GM21526 (cell line): ENCODE measurements around the gene CAMK1G.

Experiments used
- ATAC-seq: cut with Tn5 transposase; IDR thresholded peaks from one replicate; pipeline ENCODE4 v1.9.1; 2021; ENCODE audit warnings: moderate library complexity; ENCODE audit not compliant: unreplicated experiment, low FRiP score

CAMK1G gene

DNA sequence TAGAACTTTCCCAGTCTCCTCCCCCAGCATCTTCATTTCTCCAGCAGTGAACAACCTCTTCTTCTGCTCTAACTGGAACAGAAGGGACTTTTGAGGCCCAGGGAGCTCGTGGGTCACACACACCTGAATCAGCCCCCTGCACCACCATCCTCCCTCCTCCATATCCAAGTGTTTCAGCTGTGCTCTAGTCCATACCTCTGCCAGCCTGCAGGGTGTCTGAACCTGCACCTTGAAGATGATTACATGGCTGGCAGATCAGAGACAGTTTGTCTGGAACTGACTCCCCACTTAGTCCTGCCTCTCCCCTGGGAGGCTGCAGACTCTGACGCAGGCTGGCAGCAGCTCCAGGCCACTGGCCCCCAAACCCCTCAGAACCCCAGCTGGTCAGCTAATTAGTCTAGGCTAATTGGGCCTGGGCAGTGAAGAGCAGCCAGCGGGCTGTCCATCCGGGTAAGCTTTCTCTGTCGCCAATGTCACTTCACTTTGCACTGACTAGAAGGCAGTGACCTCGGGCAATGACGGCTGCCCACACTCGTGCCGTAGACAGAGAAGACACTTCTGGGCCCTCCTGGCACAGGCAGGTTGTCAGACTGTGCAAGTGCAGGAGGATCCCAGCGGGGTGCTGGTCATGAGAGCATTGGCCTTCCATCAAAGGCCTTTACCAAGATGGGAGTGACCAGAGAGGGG is 12.2 kb downstream of the CAMK1G start:
- ATAC-seq, result no peak

DNA sequence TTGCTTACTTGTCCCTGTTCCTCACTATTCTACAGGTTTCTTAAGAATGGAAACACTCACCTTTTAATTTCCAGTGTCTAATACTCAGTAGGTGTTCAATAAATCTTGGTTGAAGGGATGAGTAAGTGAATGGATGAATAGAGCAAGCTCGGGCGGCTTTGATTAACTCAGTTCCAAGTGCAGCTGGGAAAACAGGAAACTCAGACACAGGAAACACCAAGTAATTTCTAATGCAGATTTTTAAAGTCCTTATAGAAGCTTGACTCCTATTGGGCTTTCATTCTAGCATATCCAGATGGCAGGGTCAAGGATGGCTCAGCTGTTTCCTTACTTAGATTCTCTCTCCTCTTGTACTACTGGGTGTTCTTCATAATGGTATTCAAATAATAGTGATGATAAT is 14.0 kb downstream of the CAMK1G start:
- no peak for ATAC-seq

DNA sequence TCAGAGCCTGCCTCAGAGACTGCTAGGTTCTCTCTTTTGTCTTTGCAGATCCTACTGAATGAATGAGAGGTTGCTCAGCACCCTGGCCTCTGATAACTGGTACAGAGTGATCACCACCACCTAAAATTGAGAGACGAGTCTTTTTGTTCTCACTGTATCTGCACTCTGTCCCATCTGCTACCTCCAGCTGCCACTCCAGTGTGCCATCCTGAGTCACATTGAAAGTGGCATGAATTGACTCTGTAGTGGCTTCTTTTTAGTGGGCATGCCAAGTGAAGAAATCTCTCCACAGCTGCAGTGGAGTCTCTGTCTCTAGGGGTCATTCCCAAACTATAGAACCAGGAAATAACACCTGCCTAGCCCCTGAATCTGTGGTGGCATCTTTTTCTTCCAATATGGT is 14.7 kb downstream of the CAMK1G start:
- ATAC-seq, result no peak

DNA sequence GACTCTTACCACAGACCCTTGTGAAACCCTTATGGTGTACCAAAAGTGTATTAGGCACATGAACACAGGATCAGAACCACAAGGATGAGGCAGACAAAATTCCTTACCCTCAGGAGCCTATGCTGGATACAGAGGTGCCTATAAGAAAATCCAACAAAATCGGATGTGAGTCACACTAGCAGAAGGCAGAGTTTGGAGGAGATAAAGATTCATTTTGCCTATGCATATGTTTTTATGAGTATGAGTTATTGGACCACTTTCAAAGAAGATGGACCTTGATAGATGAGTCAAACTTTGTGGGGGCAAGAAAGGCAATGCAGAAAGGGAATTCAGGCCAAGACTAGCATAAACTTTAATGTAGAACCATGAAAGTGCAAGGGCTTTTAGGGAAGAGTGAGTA is 17.0 kb downstream of the CAMK1G start:
- no peak for ATAC-seq

DNA sequence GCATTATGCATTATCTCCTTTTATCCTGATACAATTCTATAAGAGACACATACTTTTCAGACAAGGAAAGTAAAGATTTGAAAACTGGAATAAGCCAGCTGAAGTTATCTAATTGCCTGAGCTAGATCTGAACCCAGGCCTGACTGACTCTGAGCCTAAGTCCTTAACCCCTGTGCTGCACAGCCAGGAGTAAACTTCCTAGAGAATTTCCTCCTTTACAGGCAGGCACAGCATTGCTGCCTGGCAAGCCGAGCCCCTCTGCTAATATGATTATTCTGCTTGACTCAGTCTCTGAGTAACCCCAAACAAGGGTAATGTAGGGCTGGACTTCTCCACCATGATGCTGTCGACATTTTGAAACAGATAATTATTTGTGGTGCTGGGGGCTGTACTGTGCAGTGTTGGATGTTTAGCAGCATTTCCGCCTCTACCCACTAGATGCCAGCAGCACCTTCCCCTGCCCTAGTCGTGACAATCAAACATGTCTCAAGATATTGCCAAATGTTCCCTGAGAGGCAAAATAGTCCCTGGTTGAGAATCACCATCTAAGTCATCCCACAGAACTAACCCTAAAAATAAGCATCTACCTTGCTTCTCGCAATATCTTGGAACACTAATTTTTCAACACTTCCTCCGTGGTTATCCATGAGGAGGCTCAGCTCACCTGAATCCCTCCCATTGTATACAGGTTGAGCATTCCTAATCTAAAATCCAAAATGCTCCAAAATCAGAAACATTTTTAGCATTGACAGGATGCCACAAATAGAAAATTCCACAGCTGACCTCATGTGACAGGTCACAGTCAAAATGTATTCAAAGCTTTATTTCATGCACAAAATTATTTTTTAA is 18.5 kb downstream of the CAMK1G start:
- no peak for ATAC-seq

DNA sequence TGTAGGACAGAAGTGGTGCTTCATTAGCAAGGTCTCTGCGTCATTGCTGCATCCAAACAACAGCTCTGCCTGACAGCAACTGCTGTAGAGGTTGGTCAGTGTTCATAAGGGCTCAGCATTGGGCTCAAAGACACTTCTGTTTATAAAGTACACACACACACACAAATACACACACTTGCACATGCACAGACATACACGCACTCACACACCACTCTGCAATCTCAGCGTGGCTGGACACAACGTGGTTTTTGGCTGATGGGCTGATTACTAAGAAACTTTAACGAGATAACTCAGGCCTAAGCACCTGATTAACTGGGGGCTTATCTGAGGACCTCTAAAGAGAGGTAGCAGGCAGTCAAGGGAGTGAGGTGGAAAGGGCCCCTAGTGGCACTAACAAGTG is 20.4 kb downstream of the CAMK1G start:
- no peak for ATAC-seq

DNA sequence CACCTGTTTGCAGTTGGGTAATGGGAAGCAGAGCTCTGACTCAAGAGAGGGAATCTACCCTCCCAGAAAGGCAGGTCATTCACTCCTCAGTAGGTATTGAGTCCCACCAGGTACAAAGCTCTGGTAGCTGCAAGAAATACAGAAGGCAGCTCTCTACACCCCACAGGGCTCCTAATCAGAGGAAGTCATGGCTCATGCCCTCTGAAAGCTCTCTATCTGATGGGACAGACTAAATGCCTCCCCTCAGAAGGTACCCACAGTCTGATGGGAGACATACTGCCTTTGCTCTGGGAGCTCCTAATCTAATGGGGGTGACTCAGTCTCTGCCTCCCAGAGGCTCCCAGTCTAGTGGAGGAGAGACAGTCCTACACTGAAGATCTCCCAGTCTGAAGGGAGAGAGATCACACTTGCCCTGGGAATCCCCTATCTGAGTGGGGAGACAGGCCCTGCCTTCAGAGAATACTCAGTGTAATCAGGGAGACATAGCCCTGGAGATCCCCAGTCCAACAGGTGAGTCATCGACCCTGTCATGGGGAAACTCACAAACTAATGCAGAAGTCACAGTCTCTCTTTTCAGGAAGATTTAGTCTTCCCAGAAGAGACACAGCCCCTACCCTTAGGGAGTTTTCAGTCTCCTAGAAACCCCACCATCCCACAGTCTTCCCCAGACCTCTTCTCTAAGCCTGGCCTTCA is 23.7 kb downstream of the CAMK1G start:
- ATAC-seq, result no peak

DNA sequence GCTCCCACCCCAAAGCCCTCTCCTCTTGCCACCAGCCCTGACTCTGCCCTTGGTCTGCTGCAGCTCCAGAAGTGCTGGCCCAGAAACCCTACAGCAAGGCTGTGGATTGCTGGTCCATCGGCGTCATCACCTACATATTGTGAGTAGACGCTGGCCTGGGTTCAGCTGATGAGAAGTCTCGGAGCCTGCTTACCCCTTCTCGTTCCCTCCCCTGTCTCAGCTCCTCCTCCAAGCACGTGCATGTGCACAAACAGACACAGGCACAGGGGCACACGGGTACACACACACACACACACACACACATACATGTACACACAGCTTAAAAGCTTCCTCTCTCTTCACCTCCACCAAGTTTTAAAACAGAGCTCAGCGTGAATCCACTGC is 24.3 kb downstream of the CAMK1G start:
- no peak for ATAC-seq

DNA sequence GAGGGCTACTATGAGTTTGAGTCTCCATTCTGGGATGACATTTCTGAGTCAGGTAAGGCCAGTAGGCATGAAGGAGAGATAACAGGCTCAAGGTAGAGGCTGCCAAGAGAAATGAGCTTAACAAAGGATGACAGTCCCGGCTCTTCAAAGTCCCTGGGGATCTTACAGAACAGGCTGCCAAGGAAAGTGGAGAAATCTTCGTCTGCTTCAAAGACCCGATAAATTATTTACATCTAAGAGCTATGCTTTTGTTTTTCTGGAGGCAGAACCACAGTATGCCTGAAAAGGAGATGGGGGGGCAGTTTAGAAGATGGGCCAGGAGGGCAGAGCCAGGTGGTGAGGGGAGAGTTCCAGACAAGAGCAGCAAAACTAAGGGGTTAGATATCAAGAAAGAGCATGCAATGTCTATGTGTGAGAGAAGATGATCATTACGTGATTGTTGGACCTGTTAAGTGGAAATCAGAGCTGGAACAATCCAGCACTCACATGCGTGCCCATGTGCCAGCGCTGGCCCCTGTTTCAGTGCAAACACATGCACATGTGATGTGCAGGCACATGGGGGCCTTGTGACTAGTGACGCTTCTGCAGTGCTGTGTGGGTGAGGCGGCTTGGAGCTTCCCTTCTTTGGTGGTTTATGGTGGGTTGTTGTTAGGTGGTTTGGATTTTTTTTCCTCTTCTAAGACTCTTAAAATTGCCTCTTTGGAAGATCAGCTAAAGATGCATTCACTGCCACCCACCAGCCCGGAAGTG is 25.7 kb downstream of the CAMK1G start:
- ATAC-seq, result no peak

DNA sequence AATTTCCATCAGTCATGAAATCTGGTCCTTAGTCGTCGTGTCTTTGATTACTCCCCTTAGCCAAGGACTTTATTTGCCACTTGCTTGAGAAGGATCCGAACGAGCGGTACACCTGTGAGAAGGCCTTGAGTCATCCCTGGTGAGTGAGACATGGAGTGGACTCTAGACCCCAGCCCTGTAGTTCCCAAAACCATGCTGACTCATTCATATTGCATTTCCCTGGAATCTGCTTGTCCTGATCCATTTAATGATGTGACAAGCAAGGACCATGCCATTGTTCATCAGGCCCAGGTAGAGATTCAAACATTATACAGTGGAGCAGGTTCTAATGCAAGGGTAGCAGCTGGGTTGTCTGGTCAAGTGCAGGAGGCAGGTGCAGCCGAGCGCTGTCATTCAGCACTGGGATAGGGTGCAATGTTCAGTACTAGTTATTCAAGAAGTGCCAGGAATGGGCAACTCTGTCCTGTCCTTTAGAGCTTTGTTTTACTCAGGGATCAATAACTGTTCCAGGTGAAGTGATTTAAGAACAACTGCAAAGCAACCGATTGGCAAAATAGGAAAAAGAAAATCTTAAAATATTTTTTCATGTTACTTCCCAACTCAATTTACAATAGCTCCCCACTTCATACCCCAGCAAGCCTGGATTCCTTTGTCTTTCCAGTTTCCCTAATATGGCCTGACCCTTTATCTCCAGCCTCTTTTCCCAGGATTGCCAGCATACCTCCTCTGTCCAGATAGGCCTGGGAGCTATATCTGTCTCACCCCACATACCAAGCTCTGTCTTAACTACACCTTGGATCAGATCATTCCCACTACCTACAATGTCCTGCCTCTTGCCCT is 26.5 kb downstream of the CAMK1G start:
- ATAC-seq, result no peak

DNA sequence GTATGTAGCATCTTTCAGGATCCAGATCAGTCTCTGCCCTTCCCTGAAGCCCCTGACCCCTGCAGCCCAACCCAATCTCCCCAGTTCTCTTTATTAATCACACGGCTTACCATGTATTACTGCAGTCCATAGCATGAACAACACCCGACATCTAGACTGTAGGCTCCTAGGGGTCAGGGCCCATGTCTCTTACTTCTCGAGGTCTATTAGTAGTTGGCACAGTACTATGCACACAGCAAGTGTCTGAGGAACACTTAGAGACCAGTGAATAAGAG is 27.1 kb downstream of the CAMK1G start:
- ATAC-seq, result no peak

DNA sequence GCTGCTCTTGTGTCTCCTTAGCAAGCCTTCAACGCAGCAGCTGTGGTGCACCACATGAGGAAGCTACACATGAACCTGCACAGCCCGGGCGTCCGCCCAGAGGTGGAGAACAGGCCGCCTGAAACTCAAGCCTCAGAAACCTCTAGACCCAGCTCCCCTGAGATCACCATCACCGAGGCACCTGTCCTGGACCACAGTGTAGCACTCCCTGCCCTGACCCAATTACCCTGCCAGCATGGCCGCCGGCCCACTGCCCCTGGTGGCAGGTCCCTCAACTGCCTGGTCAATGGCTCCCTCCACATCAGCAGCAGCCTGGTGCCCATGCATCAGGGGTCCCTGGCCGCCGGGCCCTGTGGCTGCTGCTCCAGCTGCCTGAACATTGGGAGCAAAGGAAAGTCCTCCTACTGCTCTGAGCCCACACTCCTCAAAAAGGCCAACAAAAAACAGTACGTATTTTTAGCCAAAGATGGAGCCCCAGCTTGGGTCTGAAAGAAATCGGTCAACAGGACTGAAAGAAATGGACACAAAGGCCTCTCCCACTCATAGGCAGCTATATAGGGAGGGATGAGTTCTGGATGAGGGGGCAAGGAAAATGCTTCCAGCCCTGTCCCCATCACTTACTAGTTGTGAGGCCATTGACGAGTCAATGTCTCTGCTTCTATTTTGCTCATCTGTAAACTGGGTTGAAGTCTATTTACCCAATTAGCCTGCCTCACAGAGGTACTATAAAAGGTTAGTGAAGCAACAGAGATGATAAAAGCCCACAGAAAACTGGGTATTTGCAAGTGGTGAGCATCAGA is 28.5 kb downstream of the CAMK1G start:
- no peak for ATAC-seq

DNA sequence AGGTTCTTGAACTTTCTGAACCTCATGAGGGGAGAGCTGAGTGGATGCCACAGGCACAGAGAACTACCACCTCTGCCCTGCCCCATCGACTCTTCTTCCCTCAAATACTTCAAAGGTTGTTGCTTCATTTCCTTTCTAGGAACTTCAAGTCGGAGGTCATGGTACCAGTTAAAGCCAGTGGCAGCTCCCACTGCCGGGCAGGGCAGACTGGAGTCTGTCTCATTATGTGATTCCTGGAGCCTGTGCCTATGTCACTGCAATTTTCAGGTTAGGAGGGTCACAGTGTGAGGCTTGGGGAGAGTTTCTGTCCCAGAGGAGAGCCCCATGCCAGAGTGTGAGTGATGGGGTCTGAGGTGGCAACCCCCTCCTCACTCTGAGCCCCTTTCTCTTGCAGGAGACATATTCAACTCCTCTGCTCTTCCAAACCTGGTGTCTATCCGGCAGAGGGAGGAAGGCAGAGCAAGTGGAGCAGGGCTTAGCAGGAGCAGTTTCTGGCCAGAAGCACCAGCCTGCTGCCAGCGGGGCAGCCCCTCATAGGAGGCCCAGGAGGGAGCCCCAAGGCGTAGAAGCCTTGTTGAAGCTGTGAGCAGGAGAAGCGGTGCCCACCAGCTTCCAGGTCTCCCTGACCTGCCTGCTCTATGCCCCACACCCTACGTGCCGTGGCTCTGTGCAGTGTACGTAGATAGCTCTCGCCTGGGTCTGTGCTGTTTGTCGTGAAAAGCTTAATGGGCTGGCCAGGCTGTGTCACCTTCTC is 29.3 kb downstream of the CAMK1G start:
- no peak for ATAC-seq

DNA sequence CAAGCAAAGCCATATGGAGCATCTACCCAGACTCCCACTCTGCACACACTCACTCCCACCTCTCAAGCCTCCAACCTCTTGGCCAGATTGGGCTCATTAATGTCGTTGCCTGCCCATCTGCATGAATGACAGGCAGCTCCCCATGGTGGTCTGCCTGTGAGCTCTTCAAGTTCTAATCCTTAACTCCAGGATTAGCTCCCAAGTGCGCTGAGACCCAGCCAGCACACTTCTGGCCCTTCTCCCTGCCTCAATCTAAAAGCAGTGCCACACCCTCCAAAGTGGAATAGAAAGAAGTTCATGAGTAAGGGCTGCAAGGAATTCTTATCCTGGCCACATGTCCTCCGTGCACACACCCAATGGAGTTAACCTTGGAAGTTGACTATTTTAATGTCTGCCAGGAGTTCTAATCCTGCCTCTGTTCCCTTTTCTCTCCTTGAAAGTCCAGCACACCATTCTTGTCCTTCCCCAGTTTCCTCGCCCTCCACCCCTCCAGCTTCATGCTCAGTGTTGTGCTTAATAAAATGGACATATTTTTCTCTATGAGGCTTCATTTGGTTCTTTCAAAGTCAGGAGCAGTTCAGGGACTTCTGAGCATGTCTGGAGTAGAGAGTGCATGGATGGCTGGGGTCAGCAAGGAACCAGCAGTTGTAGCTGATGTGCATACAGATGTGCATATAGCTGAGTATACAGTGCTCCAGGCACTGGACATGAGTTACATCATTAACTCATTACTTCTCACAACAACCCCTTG is 30.1 kb downstream of the CAMK1G start:
- no peak for ATAC-seq

DNA sequence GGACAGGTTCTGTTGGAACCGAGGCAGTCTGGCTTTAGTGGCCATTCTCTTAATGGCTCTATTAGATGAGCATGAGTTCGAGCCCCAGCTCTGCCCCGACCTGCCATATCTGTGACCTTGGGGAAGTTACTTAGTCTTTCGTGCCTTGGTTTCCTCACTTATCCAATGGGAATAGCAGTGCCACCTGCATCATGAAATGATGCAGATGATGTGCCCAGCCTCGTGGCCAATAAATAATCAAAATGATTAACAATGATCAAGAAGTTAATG is 30.6 kb downstream of the CAMK1G start:
- ATAC-seq, result no peak

DNA sequence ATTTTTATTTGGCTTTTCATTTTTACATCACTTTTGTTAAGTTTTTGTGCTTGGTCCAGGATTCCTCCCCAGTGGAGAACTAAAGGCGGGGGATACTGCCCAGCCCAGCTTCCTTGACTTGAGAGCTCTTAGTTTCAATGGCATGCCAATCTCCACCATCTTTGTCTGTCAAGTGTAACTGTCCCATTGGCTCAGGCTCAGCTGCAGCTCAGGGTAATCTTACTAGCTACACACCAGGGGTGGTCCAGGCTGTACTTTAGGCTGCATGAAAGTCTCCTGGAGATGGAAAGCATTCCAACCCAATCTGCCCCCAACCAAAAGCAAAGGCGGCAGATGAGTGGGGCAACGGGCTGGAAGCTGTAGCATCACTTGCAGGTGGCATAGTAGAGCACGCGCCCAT is 31.4 kb downstream of the CAMK1G start:
- no peak for ATAC-seq

DNA sequence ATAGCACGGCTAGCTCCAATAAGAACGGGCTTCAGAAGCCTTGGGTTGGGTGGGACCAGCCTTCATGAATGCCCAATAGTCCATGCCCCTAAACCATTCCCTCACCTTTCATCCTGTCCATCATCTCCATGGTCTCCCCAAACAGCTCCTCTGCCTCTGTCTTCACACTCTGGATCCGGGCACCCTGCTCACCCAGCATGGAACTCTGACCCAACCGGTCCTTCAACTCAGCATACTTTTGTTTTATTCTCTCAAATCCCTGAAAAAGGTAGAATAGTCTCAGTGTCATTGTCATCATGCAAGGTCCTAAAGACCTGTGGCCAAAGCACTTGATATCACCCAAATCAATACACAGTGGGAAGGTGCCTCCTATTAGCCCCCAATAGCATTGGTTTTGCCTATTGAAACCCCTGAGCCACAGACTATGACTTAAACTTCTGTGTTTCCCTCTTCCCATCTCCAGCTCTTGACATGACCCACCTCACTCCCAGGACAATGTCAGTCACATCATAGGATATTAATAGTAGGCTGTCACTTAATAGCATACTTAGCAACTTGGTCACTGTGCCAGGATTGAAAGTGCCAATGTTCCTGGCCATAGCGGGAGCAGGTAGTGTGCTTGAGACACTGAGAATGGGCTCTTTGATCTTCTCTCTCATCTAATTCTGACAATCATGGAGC is 33.0 kb downstream of the CAMK1G start:
- ATAC-seq, result no peak
